H9 (cell line): ENCODE measurements around the gene AFF1. TPM values are rescaled to one million over a fixed set of nuclear protein-coding genes. Genes with fewer than 3 reads are reported as not detected.

Experiments
- DNase-seq: peaks from one replicate; pipeline ENCODE4 v3.0.0-alpha.2; 2017
- H2AFZ ChIP-seq: one replicate; pipeline ENCODE4 v1.6.1; 2013; ENCODE audit warnings: mild to moderate bottlenecking, low read length, control low read depth, moderate library complexity
- H2AK5ac ChIP-seq: 2 replicates; pipeline ENCODE4 v1.6.1; 2013; ENCODE audit warnings: low read length, control low read depth, mixed read lengths; ENCODE audit not compliant: insufficient read length
- H2BK120ac ChIP-seq: one replicate; pipeline ENCODE4 v1.6.1; 2013; ENCODE audit warnings: low read depth, mild to moderate bottlenecking, low read length, control low read depth, inconsistent platforms; ENCODE audit not compliant: poor library complexity, severe bottlenecking
- H2BK12ac ChIP-seq: 2 replicates; pipeline ENCODE4 v1.6.1; 2013; ENCODE audit warnings: low read length, control low read depth, mixed read lengths, low read depth; ENCODE audit not compliant: insufficient read length
- H2BK15ac ChIP-seq: 2 replicates; pipeline ENCODE4 v1.6.1; 2013; ENCODE audit warnings: low read depth, low read length, control low read depth
- H2BK20ac ChIP-seq: one replicate; pipeline ENCODE4 v1.6.1; 2013; ENCODE audit warnings: low read depth, mild to moderate bottlenecking, low read length, control low read depth, inconsistent platforms; ENCODE audit not compliant: poor library complexity, severe bottlenecking
- H2BK5ac ChIP-seq: 2 replicates; pipeline ENCODE4 v1.6.1; 2013; ENCODE audit warnings: low read length, control low read depth, mixed read lengths; ENCODE audit not compliant: insufficient read length
- H3K14ac ChIP-seq: 2 replicates; pipeline ENCODE4 v1.6.1; 2013; ENCODE audit warnings: low read length, control low read depth; ENCODE audit not compliant: insufficient read depth
- H3K18ac ChIP-seq: 2 replicates; pipeline ENCODE4 v1.6.1; 2013; ENCODE audit warnings: low read depth, mild to moderate bottlenecking, mixed read lengths, low read length, control low read depth; ENCODE audit not compliant: insufficient read length
- H3K23ac ChIP-seq: 2 replicates; pipeline ENCODE4 v1.6.1; 2013; ENCODE audit warnings: low read length, control low read depth, mixed read lengths, low read depth; ENCODE audit not compliant: insufficient read length
- H3K23me2 ChIP-seq: 2 replicates; pipeline ENCODE4 v1.6.1; 2013; ENCODE audit warnings: low read depth, mild to moderate bottlenecking, mixed read lengths, low read length, control low read depth; ENCODE audit not compliant: insufficient read length, poor library complexity, severe bottlenecking
- H3K27ac ChIP-seq: 2 replicates; pipeline ENCODE4 v1.5.1; 2013; ENCODE audit warnings: low read length, control low read depth, mixed read lengths, low read depth; ENCODE audit not compliant: insufficient read length
- H3K27me3 ChIP-seq: 2 replicates; pipeline ENCODE4 v1.6.1; 2013; ENCODE audit warnings: low read length, control low read depth, inconsistent platforms; ENCODE audit not compliant: insufficient read depth
- H3K4ac ChIP-seq: 2 replicates; pipeline ENCODE4 v1.6.1; 2013; ENCODE audit warnings: low read depth, mild to moderate bottlenecking, control low read depth, inconsistent platforms, low read length, moderate library complexity
- H3K4me1 ChIP-seq: 2 replicates; pipeline ENCODE4 v1.6.1; 2013; ENCODE audit warnings: low read length, control low read depth, inconsistent platforms; ENCODE audit not compliant: insufficient read depth
- H3K4me2 ChIP-seq: 2 replicates; pipeline ENCODE4 v1.6.1; 2013; ENCODE audit warnings: low read length, control low read depth, mixed read lengths; ENCODE audit not compliant: insufficient read length, insufficient read depth
- H3K56ac ChIP-seq: 2 replicates; pipeline ENCODE4 v1.6.1; 2013; ENCODE audit warnings: low read depth, mild to moderate bottlenecking, mixed read lengths, low read length, control low read depth; ENCODE audit not compliant: insufficient read length
- H3K79me1 ChIP-seq: 2 replicates; pipeline ENCODE4 v1.6.1; 2013; ENCODE audit warnings: low read depth, mild to moderate bottlenecking, moderate library complexity, low read length, control low read depth, inconsistent platforms; ENCODE audit not compliant: insufficient read depth, poor library complexity, severe bottlenecking
- H3K79me2 ChIP-seq: 2 replicates; pipeline ENCODE4 v1.6.1; 2013; ENCODE audit warnings: low read length, control low read depth, inconsistent platforms; ENCODE audit not compliant: insufficient read depth
- H3K9ac ChIP-seq: 2 replicates; pipeline ENCODE4 v1.6.1; 2013; ENCODE audit warnings: low read length, control low read depth, mixed read lengths; ENCODE audit not compliant: insufficient read length; ENCODE audit errors: extremely low read depth
- H3K9me3 ChIP-seq: one replicate; pipeline ENCODE4 v1.6.1; 2013; ENCODE audit warnings: low read depth, low read length, inconsistent platforms; ENCODE audit not compliant: control insufficient read depth
- H3T11ph ChIP-seq: one replicate; pipeline ENCODE4 v1.6.1; 2013; ENCODE audit warnings: mild to moderate bottlenecking, low read length, control low read depth, inconsistent platforms
- H4K20me1 ChIP-seq: one replicate; pipeline ENCODE4 v1.6.1; 2013; ENCODE audit not compliant: control insufficient read depth, insufficient read length, insufficient read depth
- H4K5ac ChIP-seq: 2 replicates; pipeline ENCODE4 v1.6.1; 2013; ENCODE audit warnings: low read depth, mild to moderate bottlenecking, mixed read lengths, low read length, control low read depth; ENCODE audit not compliant: insufficient read length
- H4K8ac ChIP-seq: replicated peaks from 2 replicates; pipeline ENCODE4 v1.6.1; 2013; ENCODE audit warnings: low read length, control low read depth, mixed read lengths, low read depth; ENCODE audit not compliant: insufficient read length
- H4K91ac ChIP-seq: 2 replicates; pipeline ENCODE4 v1.6.1; 2013; ENCODE audit warnings: low read depth, mild to moderate bottlenecking, moderate library complexity, mixed read lengths, low read length, control low read depth; ENCODE audit not compliant: insufficient read length
- H3K27ac Mint-ChIP-seq, 3 experiments: 2 replicates in 2 of 3; 3 replicates in 1 of 3; pipeline ENCODE4 v1.8.0; 2020 to 2021; ENCODE audit warnings: mixed read lengths in 3 of 3, mild to moderate bottlenecking in 1 of 3, moderate library complexity in 1 of 3
- H3K27me3 Mint-ChIP-seq: 2 replicates; pipeline ENCODE4 v1.8.0; 2021; ENCODE audit warnings: low read depth, mild to moderate bottlenecking, moderate library complexity, mixed read lengths
- H3K36me3 Mint-ChIP-seq, 3 experiments: 2 replicates in 2 of 3; 3 replicates in 1 of 3; pipeline ENCODE4 v1.8.0; 2020 to 2021; ENCODE audit warnings: low read depth in 3 of 3, mixed read lengths in 3 of 3; ENCODE audit not compliant: insufficient read depth in 1 of 3
- H3K4me1 Mint-ChIP-seq, 2 experiments: 2 replicates each; pipeline ENCODE4 v1.8.0; 2020; ENCODE audit warnings: mixed read lengths in 2 of 2
- H3K4me3 Mint-ChIP-seq, 2 experiments: 2 replicates in 1 of 2; 3 replicates in 1 of 2; pipeline ENCODE4 v1.8.0; 2020 to 2021; ENCODE audit warnings: mild to moderate bottlenecking in 2 of 2, mixed read lengths in 2 of 2, moderate library complexity in 1 of 2
- H3K9me3 Mint-ChIP-seq, 2 experiments: 2 replicates in 1 of 2; 3 replicates in 1 of 2; pipeline ENCODE4 v1.8.0; 2020; ENCODE audit warnings: mild to moderate bottlenecking in 2 of 2, mixed read lengths in 2 of 2, moderate library complexity in 1 of 2
- WGBS: extraction: QIAGEN DNeasy Blood & Tissue Kit; methylation state at CpG from one replicate; pipeline ENCODE4 v1.1.7; 2013; ENCODE audit warnings: missing lambda C conversion rate, low lambda C conversion rate, mixed read lengths; ENCODE audit not compliant: insufficient read length; ENCODE audit errors: extremely low coverage; 5-methylcytosine and 5-hydroxymethylcytosine counted together
- total RNA-seq: library from RNA; stranded (reverse); gene quantifications from 2 replicates; pipeline ENCODE4 v1.2.1, GENCODE V29; 2021
- TF ChIP-seq, protein P1 (sequence below): fragments of 200-600 bp; sonication (generic); conservative IDR thresholded peaks from 3 replicates; pipeline ENCODE4 v1.8.0; 2021; ENCODE audit warnings: antibody characterized with exemption, mild to moderate bottlenecking

Gene AFF1
- total RNA-seq, 1 experiment from 2014 or later = 74.5 TPM

DNA sequence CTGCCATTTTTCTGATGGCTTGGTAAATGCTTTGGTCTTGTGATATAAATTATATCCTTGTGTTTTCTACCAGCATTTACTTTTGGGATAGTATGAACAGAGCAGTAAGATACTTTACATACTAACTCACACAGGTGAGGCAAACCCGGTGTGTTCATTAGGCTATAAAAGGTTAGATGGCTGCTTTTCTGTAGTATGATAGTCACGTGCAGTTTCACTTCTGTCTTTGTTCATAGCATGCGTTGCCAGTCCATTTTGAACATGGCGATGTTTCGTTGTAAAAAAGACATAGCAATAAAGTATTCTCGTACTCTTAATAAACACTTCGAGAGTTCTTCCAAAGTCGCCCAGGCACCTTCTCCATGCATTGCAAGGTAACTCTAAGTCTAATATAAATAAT, 197.2 kb downstream of the AFF1 start:
- Histone ChIP-seq H2BK12ac (no peak overlapping the region), H2BK20ac (no peak overlapping the region), H3K27me3 (no peaks in the 10 kb centered on the region), H3K9me3 (no peaks in the 10 kb centered on the region), H4K8ac (no peak overlapping the region), H3K27ac (no peak overlapping the region), H3T11ph (no peak overlapping the region), H2BK5ac (no peak overlapping the region), H3K23ac (no peak overlapping the region), H4K5ac (no peak overlapping the region), H3K23me2 (no peaks in the 10 kb centered on the region), H4K91ac (no peak overlapping the region), H3K56ac (no peak overlapping the region), H3K79me2 (no peaks in the 10 kb centered on the region), H2BK120ac (no peak overlapping the region), H3K4me2 (no peak overlapping the region), H3K79me1 (no peaks in the 10 kb centered on the region), H2AK5ac (no peak overlapping the region), H2BK15ac (no peak overlapping the region), H3K9ac (no peak overlapping the region), H3K18ac (no peak overlapping the region), H4K20me1 (no peaks in the 10 kb centered on the region), H3K4me1 (no peaks in the 10 kb centered on the region), H3K4ac (no peak overlapping the region), H3K14ac (no peak overlapping the region), H2AFZ (no peak overlapping the region)
- peaks cover 37 to 86% (median 65%) of the 10 kb centered on the region in 3 experiments; a peak in 6 of 7 replicates for H3K36me3 Mint-ChIP-seq
- H3K27ac Mint-ChIP-seq = no peak overlapping the region
- no peaks in the 10 kb centered on the region for H3K9me3 Mint-ChIP-seq
- no peak for DNase-seq
- no CpG with 5 or more reads among the region's 8 CpGs for WGBS
- no peaks in the 10 kb centered on the region for H3K4me1 Mint-ChIP-seq
- H3K4me3 Mint-ChIP-seq = no peak overlapping the region
- H3K27me3 Mint-ChIP-seq = no peaks in the 10 kb centered on the region
- TF ChIP-seq, protein P1, sequence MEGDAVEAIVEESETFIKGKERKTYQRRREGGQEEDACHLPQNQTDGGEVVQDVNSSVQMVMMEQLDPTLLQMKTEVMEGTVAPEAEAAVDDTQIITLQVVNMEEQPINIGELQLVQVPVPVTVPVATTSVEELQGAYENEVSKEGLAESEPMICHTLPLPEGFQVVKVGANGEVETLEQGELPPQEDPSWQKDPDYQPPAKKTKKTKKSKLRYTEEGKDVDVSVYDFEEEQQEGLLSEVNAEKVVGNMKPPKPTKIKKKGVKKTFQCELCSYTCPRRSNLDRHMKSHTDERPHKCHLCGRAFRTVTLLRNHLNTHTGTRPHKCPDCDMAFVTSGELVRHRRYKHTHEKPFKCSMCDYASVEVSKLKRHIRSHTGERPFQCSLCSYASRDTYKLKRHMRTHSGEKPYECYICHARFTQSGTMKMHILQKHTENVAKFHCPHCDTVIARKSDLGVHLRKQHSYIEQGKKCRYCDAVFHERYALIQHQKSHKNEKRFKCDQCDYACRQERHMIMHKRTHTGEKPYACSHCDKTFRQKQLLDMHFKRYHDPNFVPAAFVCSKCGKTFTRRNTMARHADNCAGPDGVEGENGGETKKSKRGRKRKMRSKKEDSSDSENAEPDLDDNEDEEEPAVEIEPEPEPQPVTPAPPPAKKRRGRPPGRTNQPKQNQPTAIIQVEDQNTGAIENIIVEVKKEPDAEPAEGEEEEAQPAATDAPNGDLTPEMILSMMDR = no peak
